ENCODE measurements around the gene PKNOX2.

DNA sequence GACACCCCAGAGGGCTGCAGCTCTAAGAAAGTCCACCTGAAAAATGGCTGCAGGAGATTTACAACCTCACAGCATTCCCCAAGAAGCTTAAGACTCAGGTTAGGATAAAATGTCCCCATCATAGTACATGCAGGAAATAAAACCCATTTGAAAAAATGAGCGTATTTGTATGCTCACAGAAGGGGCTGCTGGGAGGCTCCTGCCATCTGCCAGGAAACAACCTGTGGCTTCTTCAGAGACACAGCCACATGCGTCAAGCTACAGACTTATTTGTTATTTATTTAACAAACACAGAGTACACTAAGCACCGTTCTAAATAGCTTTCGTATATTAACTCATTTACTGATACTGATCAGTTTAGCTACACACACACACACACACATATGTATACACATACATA lies 258.1 kb downstream of the PKNOX2 start:
- TF ChIP-seq CTCF (IDR thresholded peaks at IDR 0.05 in 8 of 11, conservative IDR thresholded peaks at IDR 0.05 in 3 of 11) (no peak), POLR2A (IDR thresholded peaks at IDR 0.05) (no peak)
